ENCODE data around the gene EFNA5. TPM values are rescaled to one million over a fixed set of nuclear protein-coding genes. Genes with fewer than 3 reads are reported as not detected.

The EFNA5 gene
- total and polyA plus RNA-seq, 2 of the 8 experiments (the other 6 are each of a cell fraction or from before 2014, with no cell fraction given): 9.6 to 21.8 TPM

- H2BK5ac ChIP-seq (ENCODE audit: low read depth, low read length): no peak overlapping the region
- CTCF ChIA-PET (ENCODE audit: partially characterized antibody): interaction anchor here (0.6 to 1.1 kb wide), 5 partner anchors 90 to 401 kb away, joined by 3 read pairs; no protein-coding TSS in a partner anchor
- no peaks in the 10 kb centered on the region for H4K20me1 ChIP-seq (replicated peaks in 1 of 2; ENCODE audit: control insufficient read depth in 1 of 2, insufficient read depth in 2 of 2, low read length in 2 of 2)
- POLR2A ChIA-PET (ENCODE audit: partially characterized antibody): interaction anchor here (1.0 kb wide), 1 partner anchor 97 kb away, joined by 3 read pairs; no protein-coding TSS in a partner anchor
- no peak overlapping the region for H2BK15ac ChIP-seq (ENCODE audit: low read length)
- no peaks in the 10 kb centered on the region for H3K27me3 ChIP-seq (replicated peaks in 1 of 4; ENCODE audit: control insufficient read depth in 3 of 4, extremely low read depth in 1 of 4, insufficient read depth in 3 of 4, low read length in 3 of 4)
- H4K91ac ChIP-seq (replicated peaks; ENCODE audit: insufficient read length, low read length): no peak overlapping the region
- H3K4me2 ChIP-seq (ENCODE audit: insufficient read depth in 1 of 2, low read depth in 2 of 2, low read length in 2 of 2): no peak overlapping the region
- TF ChIP-seq KDM4A (IDR thresholded peaks at IDR 0.05; ENCODE audit: low read depth, low read length, severe bottlenecking): no peak
- TF ChIP-seq POU5F1 (IDR thresholded peaks at IDR 0.05; ENCODE audit: low read depth, low read length): no peak
- no peak overlapping the region for H3K56ac ChIP-seq (replicated peaks; ENCODE audit: insufficient read length, low read depth, low read length)
- H3K14ac ChIP-seq (ENCODE audit: insufficient read length): no peak overlapping the region
- no peaks in the 10 kb centered on the region for H3K79me1 ChIP-seq (ENCODE audit: low read depth, low read length)
- no peak overlapping the region for H3K4ac ChIP-seq (replicated peaks; ENCODE audit: insufficient read length, low read depth, low read length)
- H3K23ac ChIP-seq (ENCODE audit: insufficient read length): no peak overlapping the region
- H3K4me1 ChIP-seq (replicated peaks in 1 of 4; ENCODE audit: control insufficient read depth in 3 of 4, insufficient read depth in 4 of 4, low read length in 3 of 4): peaks cover 4 to 33% (median 19%) of the 10 kb centered on the region in 4 experiments; a peak in 5 of 7 replicates
- H2BK20ac ChIP-seq (ENCODE audit: low read length): no peak overlapping the region
- H3K9ac ChIP-seq (replicated peaks in 1 of 4; ENCODE audit: extremely low read depth in 1 of 4, low read depth in 3 of 4, low read length in 3 of 4): no peak overlapping the region
- H3K4me3 ChIP-seq (ENCODE audit: extremely low read depth in 1 of 4, insufficient read depth in 2 of 4, low read depth in 3 of 4, low read length in 4 of 4): no peak overlapping the region
- no peak overlapping the region for H4K8ac ChIP-seq (ENCODE audit: extremely low read depth, insufficient read depth, low read length)
- no peak overlapping the region for H2AFZ ChIP-seq (ENCODE audit: low read length)
- H2BK120ac ChIP-seq (replicated peaks; ENCODE audit: low read depth, low read length): no peak overlapping the region
- WGBS, 2 experiments (ENCODE audit: extremely low coverage in 1 of 2, insufficient coverage in 1 of 2, insufficient read length in 1 of 2, insufficient replicate concordance in 2 of 2, low coverage in 1 of 2, low lambda C conversion rate in 2 of 2, missing lambda C conversion rate in 1 of 2): 18% methylated on average over 1 of the region's 1 CpG; no CpG with 5 or more reads in 1 of the 2 experiments
- no peak overlapping the region for H3K18ac ChIP-seq (ENCODE audit: extremely low read depth, low read length)
- peak; percentile 75 for FAIRE-seq
- no peak overlapping the region for H4K5ac ChIP-seq (ENCODE audit: insufficient read length, low read depth, low read length)
- H2AK5ac ChIP-seq (ENCODE audit: low read depth, low read length): no peak overlapping the region
- no peak overlapping the region for H3K27ac ChIP-seq (ENCODE audit: low read depth, low read length)
- DNase-seq (ENCODE audit: low read depth in 1 of 2, low spot score in 2 of 2): no peak
- H2BK12ac ChIP-seq (ENCODE audit: low read depth, low read length): no peak overlapping the region
- H3K79me2 ChIP-seq (ENCODE audit: control insufficient read depth in 1 of 2, insufficient read depth in 2 of 2, low read length in 2 of 2): no peaks in the 10 kb centered on the region
- H3K9me3 ChIP-seq (ENCODE audit: insufficient read depth in 2 of 2, low read depth in 1 of 2, low read length in 1 of 2): no peaks in the 10 kb centered on the region
- H3K36me3 ChIP-seq (ENCODE audit: control insufficient read depth in 2 of 4, insufficient read depth in 4 of 4, low read length in 3 of 4): no peaks in the 10 kb centered on the region
- no peaks in the 10 kb centered on the region for H3K23me2 ChIP-seq (ENCODE audit: low read depth, low read length)
Measured at GRCh38 chr5:107476783-107477182, 194.0 kb downstream of the EFNA5 start.

All from H1 (cell line).